HFFc6 (cell line): ENCODE measurements around the gene VTI1B. TPM values are rescaled to one million over a fixed set of nuclear protein-coding genes. Genes with fewer than 3 reads are reported as not detected.
A peak's percentile ranks its signal among the peaks of the same experiment; 100 is the strongest.

Experiments used
- DNase-seq: peaks from one replicate; pipeline ENCODE4 v3.0.0-alpha.2; 2018
- H3K27ac Mint-ChIP-seq: 2 replicates; pipeline ENCODE4 v1.8.0; 2020; ENCODE audit warnings: mild to moderate bottlenecking, mixed read lengths
- H3K27me3 Mint-ChIP-seq: 2 replicates; pipeline ENCODE4 v1.8.0; 2021; ENCODE audit warnings: mild to moderate bottlenecking, moderate library complexity, mixed read lengths; ENCODE audit not compliant: insufficient read depth
- H3K36me3 Mint-ChIP-seq: 2 replicates; pipeline ENCODE4 v1.8.0; 2021; ENCODE audit warnings: low read depth, mixed read lengths
- H3K4me1 Mint-ChIP-seq: 2 replicates; pipeline ENCODE4 v1.8.0; 2020; ENCODE audit warnings: low read depth, mixed read lengths
- H3K4me3 Mint-ChIP-seq: 2 replicates; pipeline ENCODE4 v1.8.0; 2020; ENCODE audit warnings: mild to moderate bottlenecking, moderate library complexity, mixed read lengths
- H3K9me3 Mint-ChIP-seq: 2 replicates; pipeline ENCODE4 v1.8.0; 2020; ENCODE audit warnings: mild to moderate bottlenecking, mixed read lengths
- CTCF ChIP-seq: fragments of 200-600 bp; sonication (generic); IDR thresholded peaks from 2 replicates; pipeline ENCODE4 v1.5.0; 2021; ENCODE audit warnings: antibody characterized with exemption, mild to moderate bottlenecking
- total RNA-seq, 6 experiments: library from RNA; stranded (reverse); fragmentation: NEBNext Ultra II Directional; extraction: Animal tissue kit (Norgen Biotek cat#: 25700); gene quantifications; 2 replicates in 1 of 6; 3 replicates in 5 of 6; pipeline ENCODE4 v1.2.3, GENCODE V29; 2021

Gene VTI1B
- total RNA-seq, 6 experiments from 2014 or later, result 154 to 178 (median 156) TPM

- Mint-ChIP-seq H3K27me3 (no peaks in the 10 kb centered on the region), H3K4me3 (no peak overlapping the region), H3K9me3 (no peaks in the 10 kb centered on the region), H3K4me1 (peaks cover 21% of the 10 kb centered on the region), H3K27ac (peak overlapping the region; percentile 86), H3K36me3 (no peaks in the 10 kb centered on the region)
- peak; percentile 82 for TF ChIP-seq CTCF
- peak; percentile 60 for DNase-seq
Measured at GRCh38 chr14:67666750-67667449, 7.5 kb downstream of the VTI1B start.

- Mint-ChIP-seq H3K36me3 (no peaks in the 10 kb centered on the region), H3K9me3 (no peaks in the 10 kb centered on the region), H3K27ac (peak overlapping the region; percentile 86), H3K27me3 (no peaks in the 10 kb centered on the region), H3K4me1 (peaks cover 21% of the 10 kb centered on the region), H3K4me3 (no peak overlapping the region)
- peak; percentile 37 for DNase-seq
- no peak for TF ChIP-seq CTCF
Measured at GRCh38 chr14:67665868-67666267, 8.6 kb downstream of the VTI1B start.

- Mint-ChIP-seq H3K27me3 (no peaks in the 10 kb centered on the region), H3K36me3 (0 out of 2 replicates have a peak, but pooled peaks cover 2% of the 10 kb centered on the region), H3K4me1 (peaks cover 21% of the 10 kb centered on the region), H3K9me3 (no peaks in the 10 kb centered on the region), H3K4me3 (no peak overlapping the region), H3K27ac (no peak overlapping the region)
- DNase-seq, result no peak
- no peak for TF ChIP-seq CTCF
Measured at GRCh38 chr14:67663633-67664032, 10.8 kb downstream of the VTI1B start.

- no peaks in the 10 kb centered on the region for H3K27me3 Mint-ChIP-seq
- H3K4me3 Mint-ChIP-seq, result no peak overlapping the region
- peaks cover 18% of the 10 kb centered on the region for H3K4me1 Mint-ChIP-seq
- H3K9me3 Mint-ChIP-seq, result no peaks in the 10 kb centered on the region
- peaks cover 22% of the 10 kb centered on the region for H3K36me3 Mint-ChIP-seq
- no peak for TF ChIP-seq CTCF
- peak overlapping the region; percentile 21; the same call in 1 of the 2 replicates for H3K27ac Mint-ChIP-seq
- DNase-seq, result no peak
Measured at GRCh38 chr14:67653651-67654280, 20.7 kb downstream of the VTI1B start.

GRCh38 chr14:67652189-67652588 lies 22.2 kb downstream of the VTI1B start:
- H3K27me3 Mint-ChIP-seq, result no peaks in the 10 kb centered on the region
- peaks cover 18% of the 10 kb centered on the region for H3K4me1 Mint-ChIP-seq
- H3K4me3 Mint-ChIP-seq, result no peak overlapping the region
- H3K27ac Mint-ChIP-seq, result no peak overlapping the region
- no peaks in the 10 kb centered on the region for H3K9me3 Mint-ChIP-seq
- no peak for DNase-seq
- no peak for TF ChIP-seq CTCF
- peaks cover 20% of the 10 kb centered on the region for H3K36me3 Mint-ChIP-seq
